ENCODE results near the gene ITGB8.

DNA sequence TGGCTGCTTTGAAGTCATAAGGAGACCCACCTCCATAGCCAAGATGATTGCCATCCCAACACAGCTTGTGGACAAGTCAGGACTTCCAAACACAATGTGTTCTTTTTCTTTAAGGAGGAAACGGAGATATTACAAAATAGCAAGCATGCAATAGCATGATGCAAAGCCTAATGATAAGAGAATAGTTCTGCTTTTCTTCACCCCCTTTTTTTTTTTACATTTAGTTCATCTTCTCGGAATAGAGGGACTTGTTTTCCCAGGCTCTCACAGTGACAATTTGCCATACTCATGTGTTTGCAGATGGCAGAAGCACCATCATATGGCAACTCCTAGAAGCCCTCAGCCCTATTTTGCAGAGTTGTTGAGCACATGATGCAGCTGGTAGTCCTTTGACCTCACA lies 119.8 kb downstream of the ITGB8 start:
- TF ChIP-seq TAF1 (IDR thresholded peaks at IDR 0.05; ENCODE audit: low read depth) (no peak), EZH2 (IDR thresholded peaks at IDR 0.05; ENCODE audit: borderline replicate concordance, insufficient read depth, low read length, poor library complexity, severe bottlenecking) (no peak), RAD21 (conservative IDR thresholded peaks at IDR 0.05) (no peak), SMC3 (conservative IDR thresholded peaks at IDR 0.05; ENCODE audit: poor library complexity) (no peak), POLR2AphosphoS5 (IDR thresholded peaks at IDR 0.05) (no peak), EP300 (conservative IDR thresholded peaks at IDR 0.05; ENCODE audit: poor library complexity, severe bottlenecking) (no peak), MXI1 (conservative IDR thresholded peaks at IDR 0.05; ENCODE audit: poor library complexity, severe bottlenecking) (no peak)
- TF ChIP-seq, protein P1, sequence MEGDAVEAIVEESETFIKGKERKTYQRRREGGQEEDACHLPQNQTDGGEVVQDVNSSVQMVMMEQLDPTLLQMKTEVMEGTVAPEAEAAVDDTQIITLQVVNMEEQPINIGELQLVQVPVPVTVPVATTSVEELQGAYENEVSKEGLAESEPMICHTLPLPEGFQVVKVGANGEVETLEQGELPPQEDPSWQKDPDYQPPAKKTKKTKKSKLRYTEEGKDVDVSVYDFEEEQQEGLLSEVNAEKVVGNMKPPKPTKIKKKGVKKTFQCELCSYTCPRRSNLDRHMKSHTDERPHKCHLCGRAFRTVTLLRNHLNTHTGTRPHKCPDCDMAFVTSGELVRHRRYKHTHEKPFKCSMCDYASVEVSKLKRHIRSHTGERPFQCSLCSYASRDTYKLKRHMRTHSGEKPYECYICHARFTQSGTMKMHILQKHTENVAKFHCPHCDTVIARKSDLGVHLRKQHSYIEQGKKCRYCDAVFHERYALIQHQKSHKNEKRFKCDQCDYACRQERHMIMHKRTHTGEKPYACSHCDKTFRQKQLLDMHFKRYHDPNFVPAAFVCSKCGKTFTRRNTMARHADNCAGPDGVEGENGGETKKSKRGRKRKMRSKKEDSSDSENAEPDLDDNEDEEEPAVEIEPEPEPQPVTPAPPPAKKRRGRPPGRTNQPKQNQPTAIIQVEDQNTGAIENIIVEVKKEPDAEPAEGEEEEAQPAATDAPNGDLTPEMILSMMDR (IDR thresholded peaks at IDR 0.05; ENCODE audit: poor library complexity, severe bottlenecking) = no peak
- TF ChIP-seq, protein P2, sequence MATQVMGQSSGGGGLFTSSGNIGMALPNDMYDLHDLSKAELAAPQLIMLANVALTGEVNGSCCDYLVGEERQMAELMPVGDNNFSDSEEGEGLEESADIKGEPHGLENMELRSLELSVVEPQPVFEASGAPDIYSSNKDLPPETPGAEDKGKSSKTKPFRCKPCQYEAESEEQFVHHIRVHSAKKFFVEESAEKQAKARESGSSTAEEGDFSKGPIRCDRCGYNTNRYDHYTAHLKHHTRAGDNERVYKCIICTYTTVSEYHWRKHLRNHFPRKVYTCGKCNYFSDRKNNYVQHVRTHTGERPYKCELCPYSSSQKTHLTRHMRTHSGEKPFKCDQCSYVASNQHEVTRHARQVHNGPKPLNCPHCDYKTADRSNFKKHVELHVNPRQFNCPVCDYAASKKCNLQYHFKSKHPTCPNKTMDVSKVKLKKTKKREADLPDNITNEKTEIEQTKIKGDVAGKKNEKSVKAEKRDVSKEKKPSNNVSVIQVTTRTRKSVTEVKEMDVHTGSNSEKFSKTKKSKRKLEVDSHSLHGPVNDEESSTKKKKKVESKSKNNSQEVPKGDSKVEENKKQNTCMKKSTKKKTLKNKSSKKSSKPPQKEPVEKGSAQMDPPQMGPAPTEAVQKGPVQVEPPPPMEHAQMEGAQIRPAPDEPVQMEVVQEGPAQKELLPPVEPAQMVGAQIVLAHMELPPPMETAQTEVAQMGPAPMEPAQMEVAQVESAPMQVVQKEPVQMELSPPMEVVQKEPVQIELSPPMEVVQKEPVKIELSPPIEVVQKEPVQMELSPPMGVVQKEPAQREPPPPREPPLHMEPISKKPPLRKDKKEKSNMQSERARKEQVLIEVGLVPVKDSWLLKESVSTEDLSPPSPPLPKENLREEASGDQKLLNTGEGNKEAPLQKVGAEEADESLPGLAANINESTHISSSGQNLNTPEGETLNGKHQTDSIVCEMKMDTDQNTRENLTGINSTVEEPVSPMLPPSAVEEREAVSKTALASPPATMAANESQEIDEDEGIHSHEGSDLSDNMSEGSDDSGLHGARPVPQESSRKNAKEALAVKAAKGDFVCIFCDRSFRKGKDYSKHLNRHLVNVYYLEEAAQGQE (IDR thresholded peaks at IDR 0.05; ENCODE audit: borderline replicate concordance) = no peak
